Keratinocyte (primary cell): Measurements from ENCODE around the gene PNKD. TPM values are rescaled to one million over a fixed set of nuclear protein-coding genes. Genes with fewer than 3 reads are reported as not detected.

ENCODE experiments used
- DNase-seq: peaks from one replicate; pipeline ENCODE4 v3.0.0-alpha.2; 2011; ENCODE audit warnings: low read depth, missing footprints, low spot score
- FAIRE-seq: peaks from 2 replicates; lab custom pipeline; 2011; peaks lifted over from hg19 to GRCh38; lab: Jason Lieb, UNC
- H2AFZ ChIP-seq: 2 replicates; pipeline ENCODE4 v1.6.0; 2012; ENCODE audit warnings: low read length, control low read depth, inconsistent platforms; ENCODE audit not compliant: control insufficient read depth
- H3K27ac ChIP-seq: 2 replicates; pipeline ENCODE4 v1.5.1; 2011; ENCODE audit warnings: low read length; ENCODE audit not compliant: control insufficient read depth, insufficient read depth
- H3K27me3 ChIP-seq: 3 replicates; pipeline ENCODE4 v1.6.0; 2011; ENCODE audit warnings: low read length; ENCODE audit not compliant: control insufficient read depth, insufficient read depth; ENCODE audit errors: extremely low read depth
- H3K36me3 ChIP-seq, 2 experiments: 2 replicates in 1 of 2; 3 replicates in 1 of 2; pipeline ENCODE4 v1.5.1; 2011; ENCODE audit warnings: low read length in 2 of 2, mild to moderate bottlenecking in 1 of 2; ENCODE audit not compliant: control insufficient read depth in 2 of 2, insufficient read depth in 2 of 2; ENCODE audit errors: extremely low read depth in 1 of 2
- H3K4me1 ChIP-seq: 3 replicates; pipeline ENCODE4 v1.5.1; 2011; ENCODE audit warnings: low read length; ENCODE audit not compliant: control insufficient read depth, insufficient read depth; ENCODE audit errors: extremely low read depth
- H3K4me2 ChIP-seq: 3 replicates; pipeline ENCODE4 v1.6.0; 2011; ENCODE audit warnings: low read depth, low read length; ENCODE audit not compliant: control insufficient read depth, insufficient read depth; ENCODE audit errors: extremely low read depth
- H3K4me3 ChIP-seq, 3 experiments: fragments of 200-600 bp in 1 of 3; sonication (generic) in 1 of 3; 2 replicates in 2 of 3; 3 replicates in 1 of 3; pipeline ENCODE4 v1.5.1; 2011 to 2016; ENCODE audit warnings: low read length in 3 of 3, mild to moderate bottlenecking in 3 of 3, control low read depth in 2 of 3, inconsistent platforms in 1 of 3, low read depth in 1 of 3, mixed read lengths in 1 of 3, mixed run types in 1 of 3, moderate library complexity in 1 of 3; ENCODE audit not compliant: control insufficient read depth in 2 of 3, insufficient read depth in 2 of 3; ENCODE audit errors: extremely low read depth in 1 of 3
- H3K79me2 ChIP-seq: 2 replicates; pipeline ENCODE4 v1.6.0; 2012; ENCODE audit warnings: low read length; ENCODE audit not compliant: control insufficient read depth, insufficient read depth
- H3K9ac ChIP-seq: 3 replicates; pipeline ENCODE4 v1.6.0; 2011; ENCODE audit warnings: low read length; ENCODE audit not compliant: control insufficient read depth, insufficient read depth; ENCODE audit errors: extremely low read depth
- H3K9me1 ChIP-seq: 3 replicates; pipeline ENCODE4 v1.6.0; 2011; ENCODE audit warnings: low read length; ENCODE audit not compliant: control insufficient read depth, insufficient read depth; ENCODE audit errors: extremely low read depth
- H3K9me3 ChIP-seq: 2 replicates; pipeline ENCODE4 v1.5.1; 2012; ENCODE audit warnings: low read depth, low read length; ENCODE audit not compliant: control insufficient read depth
- H4K20me1 ChIP-seq: 3 replicates; pipeline ENCODE4 v1.6.0; 2011; ENCODE audit warnings: low read length; ENCODE audit not compliant: control insufficient read depth, insufficient read depth; ENCODE audit errors: extremely low read depth
- EZH2 ChIP-seq: IDR thresholded peaks from one replicate; pipeline ENCODE4 v1.6.1; 2012; ENCODE audit warnings: inconsistent platforms, mild to moderate bottlenecking, low read length, moderate library complexity
- dilution Hi-C: fragments of 300-500 bp; cut with MboI; formaldehyde crosslinking; loops from one replicate; pipeline ENCODE4 v1.7.0; 2020; ENCODE audit warnings: low sequenced_read_pairs; ENCODE audit not compliant: extremely low pct_ligation_motif_present
- polyA plus RNA-seq, 5 experiments: library from polyadenylated mRNA; depleted of rRNA in 3 of 5; stranded (reverse) in 3 of 5; stranded (forward) in 1 of 5; unstranded in 1 of 5; fragments of >200 nt; gene quantifications; 1 replicate in 1 of 5; 2 replicates in 3 of 5; 3 replicates in 1 of 5; pipeline versions ENCODE4 v1.2.1 to v1.2.3, GENCODE V29; 2011 to 2012; ENCODE audit warnings: missing spikeins in 2 of 5, low read depth in 1 of 5, low replicate concordance in 1 of 5
- TF ChIP-seq, protein P1 (sequence below), 3 experiments: IDR thresholded peaks in 1 of 3; conservative IDR thresholded peaks in 1 of 3; optimal IDR thresholded peaks in 1 of 3; 2 replicates in 2 of 3; 3 replicates in 1 of 3; pipeline versions ENCODE3 to v1.5.1; 2011; ENCODE audit warnings: low read length in 3 of 3, mild to moderate bottlenecking in 3 of 3, moderate library complexity in 2 of 3, control low read depth in 1 of 3, inconsistent platforms in 1 of 3; ENCODE audit not compliant: insufficient read depth in 2 of 3; ENCODE audit errors: extremely low read depth in 1 of 3

Gene PNKD
- polyA plus RNA-seq, 1 donor (not counting 4 experiments of a cell fraction or from before 2014, with no cell fraction given), result 22.8 TPM

DNA sequence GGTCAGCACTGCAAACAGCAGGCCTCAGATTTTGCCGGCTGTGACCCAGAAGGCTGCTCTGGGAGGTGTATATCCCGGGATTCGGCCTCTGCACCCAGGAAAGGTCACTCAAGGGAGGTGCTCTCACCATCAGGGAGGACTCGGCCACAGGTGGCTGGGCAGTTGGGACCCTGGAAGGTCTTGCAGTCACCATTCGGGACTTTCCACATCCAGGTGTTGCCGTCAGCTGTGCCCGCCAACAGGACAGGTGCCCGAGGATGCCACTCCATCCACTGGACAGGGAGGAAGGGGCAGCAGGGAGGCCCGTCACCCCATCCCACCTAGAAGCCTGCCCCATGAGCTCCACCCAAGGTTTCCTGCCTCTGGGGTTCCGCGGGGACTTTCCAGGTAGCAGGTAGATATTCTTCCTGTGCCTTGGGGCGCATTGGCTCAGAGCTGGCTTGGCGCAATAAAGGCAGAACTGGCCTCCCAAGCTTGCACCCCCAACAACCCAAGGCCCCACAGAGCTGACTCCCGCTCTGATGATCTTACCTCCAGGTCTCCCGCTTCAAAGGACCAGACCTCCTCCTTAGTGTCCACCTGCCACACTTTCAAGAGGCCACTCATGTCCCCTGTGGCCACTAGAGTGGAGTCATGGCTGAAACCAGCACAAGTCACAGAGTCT lies 3.9 kb upstream of the PNKD start:
- no peak overlapping the region for H3K4me3 ChIP-seq
- no peak overlapping the region for H3K4me2 ChIP-seq
- H3K4me1 ChIP-seq, result peaks cover 7% of the 10 kb centered on the region
- H3K27ac ChIP-seq, result no peak overlapping the region
- DNase-seq, result no peak
- peaks cover 2% of the 10 kb centered on the region for H3K9me1 ChIP-seq
- H3K79me2 ChIP-seq, result peaks cover 14% of the 10 kb centered on the region
- TF ChIP-seq EZH2, result no peak
- TF ChIP-seq, protein P1, sequence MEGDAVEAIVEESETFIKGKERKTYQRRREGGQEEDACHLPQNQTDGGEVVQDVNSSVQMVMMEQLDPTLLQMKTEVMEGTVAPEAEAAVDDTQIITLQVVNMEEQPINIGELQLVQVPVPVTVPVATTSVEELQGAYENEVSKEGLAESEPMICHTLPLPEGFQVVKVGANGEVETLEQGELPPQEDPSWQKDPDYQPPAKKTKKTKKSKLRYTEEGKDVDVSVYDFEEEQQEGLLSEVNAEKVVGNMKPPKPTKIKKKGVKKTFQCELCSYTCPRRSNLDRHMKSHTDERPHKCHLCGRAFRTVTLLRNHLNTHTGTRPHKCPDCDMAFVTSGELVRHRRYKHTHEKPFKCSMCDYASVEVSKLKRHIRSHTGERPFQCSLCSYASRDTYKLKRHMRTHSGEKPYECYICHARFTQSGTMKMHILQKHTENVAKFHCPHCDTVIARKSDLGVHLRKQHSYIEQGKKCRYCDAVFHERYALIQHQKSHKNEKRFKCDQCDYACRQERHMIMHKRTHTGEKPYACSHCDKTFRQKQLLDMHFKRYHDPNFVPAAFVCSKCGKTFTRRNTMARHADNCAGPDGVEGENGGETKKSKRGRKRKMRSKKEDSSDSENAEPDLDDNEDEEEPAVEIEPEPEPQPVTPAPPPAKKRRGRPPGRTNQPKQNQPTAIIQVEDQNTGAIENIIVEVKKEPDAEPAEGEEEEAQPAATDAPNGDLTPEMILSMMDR (optimal IDR thresholded peaks at IDR 0.05 in 1 of 3, IDR thresholded peaks at IDR 0.05 in 1 of 3, conservative IDR thresholded peaks at IDR 0.05 in 1 of 3; ENCODE audit: extremely low read depth in 1 of 3, insufficient read depth in 2 of 3, low read length in 3 of 3), result no peak
- no peak for FAIRE-seq
- no peak overlapping the region for H2AFZ ChIP-seq
- dilution Hi-C loops, result no loop called here
- H3K36me3 ChIP-seq, result peaks cover 29 to 31% of the 10 kb centered on the region in 2 experiments
- no peaks in the 10 kb centered on the region for H4K20me1 ChIP-seq
- H3K9ac ChIP-seq, result no peak overlapping the region
- H3K9me3 ChIP-seq, result no peaks in the 10 kb centered on the region
- no peaks in the 10 kb centered on the region for H3K27me3 ChIP-seq

DNA sequence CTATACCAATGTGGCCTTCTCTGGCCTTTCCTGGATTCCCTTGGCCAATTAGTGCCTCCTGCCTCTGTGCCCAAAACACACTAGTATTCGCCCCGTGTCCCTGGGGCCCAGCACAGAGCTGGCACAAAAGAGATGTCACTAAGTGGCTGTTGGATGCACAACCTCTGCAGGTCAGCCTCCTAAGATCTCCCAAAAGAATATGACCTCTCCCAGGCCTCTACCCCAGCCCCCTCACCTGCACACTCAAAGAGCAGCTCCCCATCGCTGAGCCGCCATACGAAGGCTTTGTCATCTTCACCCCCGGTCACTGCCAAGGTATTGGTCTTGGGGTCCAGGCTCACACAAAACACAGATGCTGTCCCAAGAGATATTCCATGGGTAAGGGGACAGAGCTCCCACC lies 3.1 kb upstream of the PNKD start:
- TF ChIP-seq, protein P1 (optimal IDR thresholded peaks at IDR 0.05 in 1 of 3, IDR thresholded peaks at IDR 0.05 in 1 of 3, conservative IDR thresholded peaks at IDR 0.05 in 1 of 3; ENCODE audit: extremely low read depth in 1 of 3, insufficient read depth in 2 of 3, low read length in 3 of 3), result no peak
- TF ChIP-seq EZH2, result no peak
- DNase-seq, result no peak
- Histone ChIP-seq H3K4me3 (no peak overlapping the region), H3K27ac (no peak overlapping the region), H3K36me3 (peaks cover 29 to 31% of the 10 kb centered on the region in 2 experiments), H2AFZ (no peak overlapping the region), H3K9ac (no peak overlapping the region), H3K4me1 (peaks cover 15% of the 10 kb centered on the region), H3K9me1 (peaks cover 2% of the 10 kb centered on the region), H3K4me2 (no peak overlapping the region), H3K9me3 (no peaks in the 10 kb centered on the region), H4K20me1 (no peaks in the 10 kb centered on the region), H3K79me2 (peaks cover 14% of the 10 kb centered on the region), H3K27me3 (no peaks in the 10 kb centered on the region)
- dilution Hi-C loops, result no loop called here
- FAIRE-seq, result no peak
